GM13977 (cell line): ENCODE data around the gene VIPR2.

Source experiments
- DNase-seq: peaks from one replicate; pipeline ENCODE4 v3.0.0; 2012; ENCODE audit warnings: low spot score
- in situ Hi-C: fragments of 300-500 bp; cut with MboI; formaldehyde crosslinking; loops from one replicate; pipeline ENCODE4 v1.12.0; 2022; ENCODE audit warnings: low sequenced_read_pairs, low pct_unique_long_range_greater_than_20kb, mixed read lengths, inconsistent platforms; ENCODE audit not compliant: unreplicated experiment
- TF ChIP-seq, protein P1 (sequence below): IDR thresholded peaks from 2 replicates; pipeline ENCODE4 v1.5.1; 2012; ENCODE audit warnings: mild to moderate bottlenecking, control low read depth; ENCODE audit not compliant: insufficient read depth; ENCODE audit errors: extremely low read depth, missing control alignments

VIPR2 gene

DNA sequence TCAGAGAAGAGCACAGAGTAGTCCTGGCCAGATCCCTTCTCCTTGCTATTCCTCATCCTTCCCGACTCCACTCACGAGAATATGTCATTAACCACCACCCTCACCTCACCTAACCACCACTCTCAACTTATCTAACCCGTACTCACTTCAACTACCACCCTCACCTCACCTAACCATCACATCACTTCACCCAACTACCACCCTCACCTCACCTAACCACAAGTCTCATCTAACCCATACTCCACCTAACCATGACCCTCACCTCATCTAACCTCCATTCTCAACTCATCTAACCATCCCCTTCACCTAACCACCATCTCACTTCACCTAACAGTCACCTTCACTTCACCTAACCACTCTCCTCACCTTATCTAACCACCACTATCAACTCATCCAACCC lies 85.0 kb downstream of the VIPR2 start:
- TF ChIP-seq, protein P1, sequence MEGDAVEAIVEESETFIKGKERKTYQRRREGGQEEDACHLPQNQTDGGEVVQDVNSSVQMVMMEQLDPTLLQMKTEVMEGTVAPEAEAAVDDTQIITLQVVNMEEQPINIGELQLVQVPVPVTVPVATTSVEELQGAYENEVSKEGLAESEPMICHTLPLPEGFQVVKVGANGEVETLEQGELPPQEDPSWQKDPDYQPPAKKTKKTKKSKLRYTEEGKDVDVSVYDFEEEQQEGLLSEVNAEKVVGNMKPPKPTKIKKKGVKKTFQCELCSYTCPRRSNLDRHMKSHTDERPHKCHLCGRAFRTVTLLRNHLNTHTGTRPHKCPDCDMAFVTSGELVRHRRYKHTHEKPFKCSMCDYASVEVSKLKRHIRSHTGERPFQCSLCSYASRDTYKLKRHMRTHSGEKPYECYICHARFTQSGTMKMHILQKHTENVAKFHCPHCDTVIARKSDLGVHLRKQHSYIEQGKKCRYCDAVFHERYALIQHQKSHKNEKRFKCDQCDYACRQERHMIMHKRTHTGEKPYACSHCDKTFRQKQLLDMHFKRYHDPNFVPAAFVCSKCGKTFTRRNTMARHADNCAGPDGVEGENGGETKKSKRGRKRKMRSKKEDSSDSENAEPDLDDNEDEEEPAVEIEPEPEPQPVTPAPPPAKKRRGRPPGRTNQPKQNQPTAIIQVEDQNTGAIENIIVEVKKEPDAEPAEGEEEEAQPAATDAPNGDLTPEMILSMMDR = no peak
- DNase-seq = no peak
- in situ Hi-C loops = no loop called here

DNA sequence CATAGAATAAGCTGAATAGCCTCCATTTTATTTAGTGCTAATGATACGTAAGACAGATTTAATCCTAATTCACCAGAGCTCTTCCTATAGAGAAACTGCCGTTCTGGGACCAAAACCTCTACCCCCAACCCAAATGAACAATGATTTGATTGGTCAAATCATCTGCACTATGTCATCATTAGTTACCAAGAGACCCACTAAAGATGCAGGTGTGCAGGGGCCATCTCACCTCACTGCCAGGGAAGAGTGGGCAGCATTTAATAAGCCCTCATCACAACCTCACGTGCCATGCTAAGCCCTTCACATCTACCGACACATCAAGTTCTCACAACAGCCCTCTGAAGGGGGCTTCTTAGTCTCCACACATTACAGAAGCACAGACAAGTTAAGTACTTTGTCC lies 87.0 kb downstream of the VIPR2 start:
- TF ChIP-seq, protein P1 = no peak
- DNase-seq = no peak
- in situ Hi-C loops = no loop called here

DNA sequence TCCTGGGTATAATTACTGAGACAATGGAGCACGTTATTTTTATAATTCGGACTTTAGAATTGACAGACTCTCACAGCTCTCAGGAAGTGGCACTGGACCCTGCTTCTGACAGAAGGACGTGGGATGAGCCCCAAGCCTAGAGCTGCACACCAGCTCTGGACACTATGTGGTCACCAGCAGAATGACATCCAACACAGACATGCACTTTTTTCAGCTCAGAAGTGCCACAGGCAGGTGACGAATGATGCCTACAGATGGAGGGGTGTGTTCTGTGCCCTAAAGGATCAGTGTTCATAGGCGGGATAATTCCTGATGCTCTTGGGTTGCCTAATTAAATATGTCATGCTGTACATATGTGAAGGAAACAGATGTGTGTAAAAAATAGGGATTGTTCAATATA lies 87.9 kb downstream of the VIPR2 start:
- TF ChIP-seq, protein P1 = no peak
- DNase-seq = no peak
- in situ Hi-C loops = no loop called here

DNA sequence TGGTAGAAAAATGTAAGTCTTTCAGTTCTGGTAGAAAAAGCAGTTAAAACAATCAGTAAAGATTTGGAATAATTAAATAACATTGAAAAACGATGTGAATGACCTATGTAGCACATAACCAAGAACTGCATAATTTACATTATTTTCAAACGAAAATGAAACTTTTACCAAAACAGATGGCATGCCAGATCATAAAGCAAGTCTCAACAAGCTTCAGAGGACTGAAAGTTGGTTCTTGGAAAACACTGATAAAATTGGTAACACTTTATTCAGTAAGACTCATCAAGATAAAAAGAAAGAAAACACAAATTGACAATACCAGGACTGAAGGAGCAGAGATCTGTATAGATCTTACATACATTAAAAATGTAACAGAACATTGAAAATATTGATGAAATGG lies 92.8 kb downstream of the VIPR2 start:
- TF ChIP-seq, protein P1 = no peak
- in situ Hi-C loops = no loop called here
- DNase-seq = no peak

DNA sequence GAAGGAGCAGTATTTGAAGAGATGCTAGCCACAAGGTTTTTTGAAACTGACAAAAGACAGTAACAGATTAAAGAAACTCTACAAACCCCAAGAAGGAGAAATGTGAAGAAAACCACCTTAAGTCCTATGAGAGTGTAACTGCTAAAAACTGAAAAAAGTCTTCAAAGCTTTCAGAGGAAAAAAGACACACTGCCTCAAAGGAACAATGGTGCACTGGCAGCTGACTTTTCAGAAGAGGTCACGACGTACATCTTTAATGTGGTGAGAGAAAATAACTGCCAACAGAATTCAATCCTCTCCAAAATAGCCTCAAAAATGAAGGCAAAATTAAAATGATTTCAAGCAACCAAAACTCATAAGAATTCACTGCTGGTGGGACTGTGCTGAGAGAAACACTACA lies 94.0 kb downstream of the VIPR2 start:
- in situ Hi-C loops = no loop called here
- no peak for DNase-seq
- TF ChIP-seq, protein P1 = no peak

DNA sequence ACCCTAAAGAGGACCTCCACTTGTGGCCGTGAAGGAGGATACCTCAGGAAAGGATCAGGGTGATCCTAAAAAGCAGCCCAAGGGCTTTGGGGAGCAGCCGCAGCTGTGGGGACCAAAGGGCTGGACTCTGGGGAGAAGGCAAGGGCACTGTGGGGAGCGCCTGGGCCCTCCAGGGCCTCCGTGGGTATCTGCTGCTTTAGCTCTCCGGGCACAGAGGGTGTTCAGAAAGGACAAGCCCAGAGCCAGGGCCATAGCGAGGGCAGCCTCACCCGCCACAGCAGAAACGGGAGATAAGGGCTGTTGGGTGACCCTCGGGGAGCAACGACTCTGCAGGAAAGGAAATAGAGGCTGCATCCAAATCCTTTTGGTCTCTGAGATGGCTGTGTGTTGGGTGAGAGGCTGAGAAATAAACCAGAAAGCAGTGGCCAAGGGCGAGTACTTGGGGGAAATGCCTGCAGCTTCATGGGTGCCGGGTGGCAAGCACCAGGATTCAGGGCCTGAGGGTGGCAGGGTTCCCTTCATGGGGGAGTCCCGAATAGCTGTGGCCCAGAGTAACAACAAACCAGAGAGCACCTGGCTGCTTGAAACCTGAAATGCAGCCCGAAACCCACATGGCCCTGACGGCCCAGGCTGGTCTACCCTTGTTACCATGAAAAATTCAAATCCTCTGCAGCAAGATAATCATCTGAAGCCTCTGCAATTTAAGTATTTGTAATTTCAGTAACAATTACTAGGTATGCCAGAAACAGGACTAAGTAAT lies 95.2 kb downstream of the VIPR2 start:
- in situ Hi-C loops = no loop called here
- no peak for DNase-seq
- TF ChIP-seq, protein P1 = no peak
